PFSK-1 (cell line): ENCODE data around the gene CLCA4.

Experiments
- POLR2AphosphoS5 ChIP-seq: IDR thresholded peaks from 2 replicates; pipeline ENCODE4 v1.6.1; 2012; ENCODE audit warnings: low read depth, mild to moderate bottlenecking, control low read depth, low read length, moderate library complexity
- SIN3A ChIP-seq: IDR thresholded peaks from 2 replicates; pipeline ENCODE4 v1.6.1; 2012; ENCODE audit warnings: mild to moderate bottlenecking, low read length, moderate library complexity, borderline replicate concordance; ENCODE audit not compliant: insufficient read depth
- TAF1 ChIP-seq: IDR thresholded peaks from 2 replicates; pipeline ENCODE4 v1.6.1; 2012; ENCODE audit warnings: low read length, control low read depth, borderline replicate concordance; ENCODE audit not compliant: insufficient read depth

DNA sequence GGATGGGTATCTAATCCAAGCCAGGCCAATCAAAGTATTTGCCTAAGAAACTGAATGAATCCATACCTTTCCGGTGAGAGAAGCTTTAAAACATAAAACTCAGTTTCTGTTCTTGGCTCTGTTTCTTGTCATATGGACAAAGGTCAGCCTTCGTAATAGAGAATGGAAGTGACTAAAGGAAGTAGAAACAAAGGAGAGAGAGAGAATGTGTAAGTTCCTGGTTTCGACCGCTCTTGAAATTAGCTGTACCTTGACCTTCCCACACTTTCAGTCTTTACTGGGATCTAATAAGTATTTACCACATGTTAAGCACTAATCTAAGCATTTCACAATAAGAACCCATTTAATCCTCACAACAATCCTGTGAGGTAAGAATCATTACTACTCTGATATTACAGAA is 19.6 kb upstream of the CLCA4 start:
- no peak for TF ChIP-seq SIN3A
- no peak for TF ChIP-seq POLR2AphosphoS5
- TF ChIP-seq TAF1: no peak
